Ramos (cell line): ENCODE measurements around the gene NTNG2.
"Not testable (repeated sequence)": the region's sequence is repeated elsewhere in the genome, so short reads cannot be mapped to it uniquely, and the experiment has no call there.

Source experiments
- in situ Hi-C: fragments of 300-500 bp; cut with MboI; formaldehyde crosslinking; loops from one replicate; pipeline ENCODE4 v1.14.3; 2022; ENCODE audit warnings: low sequenced_read_pairs; ENCODE audit not compliant: unreplicated experiment

NTNG2 gene

DNA sequence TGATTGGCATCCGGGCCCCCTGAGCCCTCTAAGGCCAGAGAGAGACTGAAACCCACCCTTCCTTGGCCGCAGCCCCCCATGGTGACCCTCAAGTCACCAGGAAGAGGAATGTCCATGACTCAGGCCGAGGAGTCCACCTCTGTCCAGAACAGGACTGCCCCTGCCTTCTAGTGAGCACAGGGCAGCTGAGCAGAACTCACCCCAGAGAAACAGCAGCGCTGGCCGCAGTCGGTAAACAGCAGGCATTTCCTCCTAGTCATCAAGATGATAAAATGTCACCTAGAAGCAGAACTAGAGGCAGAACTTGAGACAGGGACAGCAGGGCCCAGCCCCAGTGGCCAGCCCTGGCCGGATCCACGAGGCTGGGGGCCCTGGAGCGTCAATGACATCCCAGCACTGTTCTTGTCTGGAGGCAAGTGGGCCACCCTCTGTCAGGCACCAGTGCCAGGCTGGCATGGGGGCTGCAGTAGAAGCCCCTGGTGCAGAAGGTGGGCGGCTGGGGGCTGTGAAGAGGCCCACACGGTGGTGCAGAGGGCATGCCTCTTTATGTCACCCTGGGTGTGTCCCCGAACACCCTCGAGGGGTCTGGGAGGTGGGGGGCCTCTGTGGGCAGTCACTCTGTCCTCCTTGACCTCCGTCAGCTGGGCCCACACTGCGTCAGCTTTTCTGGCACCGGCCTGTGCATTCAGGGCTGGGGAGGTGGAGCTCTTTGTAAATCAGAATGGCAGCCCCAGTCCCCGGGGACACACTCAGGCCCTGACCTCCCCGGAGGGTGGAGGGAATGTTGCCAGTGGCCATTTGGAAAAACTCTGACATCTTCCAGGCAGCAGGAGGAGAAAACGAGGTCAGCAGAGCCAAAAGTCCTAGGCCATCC is 83.0 kb downstream of the NTNG2 start:
- in situ Hi-C loops: no loop called here

DNA sequence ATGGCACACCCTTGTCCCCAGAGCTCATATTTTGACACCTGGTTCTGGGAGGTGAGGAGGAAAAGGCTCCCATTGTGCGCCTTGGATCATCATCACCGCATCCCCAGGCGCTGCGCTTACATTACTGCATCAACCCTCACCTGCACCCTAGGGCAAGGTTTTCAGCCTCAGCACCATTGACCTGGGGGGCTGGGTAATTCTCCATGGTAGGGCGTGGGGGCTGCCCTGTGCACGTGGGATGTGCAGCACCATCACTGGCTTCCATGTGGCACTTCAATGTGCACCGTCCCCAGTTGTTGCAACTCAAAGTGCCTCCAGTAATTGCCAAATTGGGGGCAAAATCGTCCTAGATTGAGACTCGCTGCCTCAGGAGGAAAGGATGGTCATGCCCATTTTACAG is 83.6 kb downstream of the NTNG2 start:
- in situ Hi-C loops: no loop called here

- in situ Hi-C loops: no loop called here
Measured at GRCh38 chr9:132247942-132248341, 86.1 kb downstream of the NTNG2 start.

DNA sequence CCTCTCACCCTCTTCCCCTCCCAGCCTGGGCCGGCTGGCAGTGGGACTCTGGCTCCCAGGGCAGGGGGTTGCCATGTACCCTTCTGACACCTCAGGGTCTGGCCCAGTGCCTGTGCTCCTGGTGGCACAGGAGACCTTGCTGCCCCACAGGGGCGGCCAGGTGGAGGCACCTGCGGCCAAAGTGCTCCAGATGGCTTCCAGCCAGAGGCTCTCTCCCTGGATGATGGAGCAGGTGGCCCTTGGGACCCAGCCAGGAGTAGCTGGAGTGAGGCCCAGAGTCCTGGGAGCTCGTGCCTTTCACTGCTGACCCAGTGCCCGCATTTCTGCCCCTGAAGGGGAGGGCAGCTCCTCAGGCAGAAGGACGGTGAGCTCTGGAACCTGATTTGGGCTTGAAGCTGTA is 87.3 kb downstream of the NTNG2 start:
- in situ Hi-C loops: no loop called here

- in situ Hi-C loops: loop anchor here (5.0 kb wide), 1 partner anchor 487 kb away; no protein-coding TSS in a partner anchor
Measured at GRCh38 chr9:132249690-132250089, 87.8 kb downstream of the NTNG2 start.

GRCh38 chr9:132250324-132251262 is 88.7 kb downstream of the NTNG2 start:
- in situ Hi-C loops: loop anchor here (5.0 kb wide), 1 partner anchor 488 kb away; no protein-coding TSS in a partner anchor

DNA sequence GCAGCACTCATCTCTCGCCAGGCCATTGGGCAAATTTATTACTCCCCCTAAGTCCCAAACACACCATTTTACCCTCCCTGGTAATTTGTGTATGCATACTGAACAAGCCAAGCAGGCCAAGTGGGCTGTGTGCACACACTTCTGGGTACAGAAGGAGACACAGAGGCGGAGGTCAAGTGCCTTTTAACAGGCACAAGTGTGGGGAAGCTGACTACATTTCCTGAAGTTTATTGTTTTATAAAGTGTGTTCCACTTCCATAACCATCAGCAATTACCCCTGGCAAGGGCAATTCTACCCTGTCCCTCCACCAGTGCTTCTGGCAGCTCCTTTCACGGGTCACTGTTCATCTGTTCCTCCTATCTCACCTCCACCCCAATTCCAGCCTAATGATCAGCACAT is 99.0 kb downstream of the NTNG2 start:
- in situ Hi-C loops: no loop called here

DNA sequence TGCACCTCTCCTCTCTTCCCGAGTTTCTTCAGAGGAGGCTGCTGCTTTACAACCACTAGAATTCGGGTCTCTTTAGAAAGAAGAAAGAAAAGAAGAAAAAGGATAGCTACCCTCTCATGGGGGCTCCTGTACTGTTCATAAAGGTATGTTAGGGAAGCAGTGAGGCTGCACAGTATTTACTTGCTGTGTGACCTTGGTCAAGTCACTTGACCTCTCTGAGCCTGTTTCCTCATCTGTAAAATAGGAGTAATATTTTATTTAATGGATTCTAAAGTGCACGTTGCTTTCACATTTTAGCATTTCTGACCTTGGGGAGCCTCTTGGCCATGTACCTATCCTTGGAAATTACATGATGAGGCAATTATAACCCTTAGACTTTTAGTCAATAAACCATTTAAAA is 104.2 kb downstream of the NTNG2 start:
- in situ Hi-C loops: no loop called here

DNA sequence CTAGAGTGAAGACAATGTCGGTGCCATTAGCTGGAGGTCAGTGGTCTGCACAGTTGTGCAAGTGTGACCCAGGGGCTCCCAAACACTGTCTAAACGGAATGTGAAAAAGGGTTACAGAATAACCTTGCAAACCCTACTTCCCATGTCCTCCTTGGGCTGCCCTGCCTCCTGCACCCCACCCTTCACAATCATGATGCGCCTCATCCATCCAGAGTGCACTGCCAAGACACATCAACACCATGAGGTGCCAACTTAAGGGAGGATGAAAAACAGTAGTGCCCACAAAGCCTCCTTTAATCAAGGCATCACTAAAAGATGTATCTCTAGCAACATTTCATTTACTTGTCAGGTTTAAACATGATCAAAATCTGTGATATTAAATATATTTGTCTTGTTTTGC is 105.8 kb downstream of the NTNG2 start:
- in situ Hi-C loops: no loop called here

GRCh38 chr9:132268725-132269352 is 107.0 kb downstream of the NTNG2 start:
- in situ Hi-C loops: no loop called here

DNA sequence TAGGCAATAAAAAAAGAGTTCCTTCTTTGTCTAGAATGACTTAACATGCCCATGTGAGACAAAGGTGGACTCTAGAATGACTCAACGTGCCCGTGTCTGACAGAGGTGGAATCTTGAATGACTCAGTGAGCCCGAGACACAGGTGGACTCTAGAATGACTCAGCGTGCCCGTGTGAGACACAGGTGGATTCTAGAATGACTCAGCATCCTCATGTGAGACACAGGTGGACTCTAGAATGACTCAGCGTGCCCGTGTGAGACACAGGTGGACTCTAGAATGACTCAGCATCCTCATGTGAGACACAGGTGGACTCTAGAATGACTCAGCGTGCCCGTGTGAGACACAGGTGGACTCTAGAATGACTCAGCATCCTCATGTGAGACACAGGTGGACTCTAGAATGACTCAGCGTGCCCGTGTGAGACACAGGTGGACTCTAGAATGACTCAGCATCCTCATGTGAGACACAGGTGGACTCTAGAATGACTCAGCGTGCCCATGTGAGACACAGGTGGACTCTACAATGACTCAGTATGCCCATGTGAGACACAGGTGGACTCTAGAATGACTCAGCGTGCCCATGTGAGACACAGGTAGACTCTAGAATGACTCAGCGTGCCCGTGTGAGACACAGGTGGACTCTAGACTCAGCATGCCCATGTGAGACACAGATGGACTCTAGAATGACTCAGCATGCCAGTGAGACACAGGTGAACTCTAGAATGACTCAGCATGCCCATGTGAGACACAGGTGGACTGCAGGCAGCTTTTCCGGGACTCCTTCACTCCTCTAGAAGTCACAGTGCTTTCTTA is 108.1 kb downstream of the NTNG2 start:
- in situ Hi-C loops: not testable (repeated sequence)

GRCh38 chr9:132274861-132275260 is 113.0 kb downstream of the NTNG2 start:
- in situ Hi-C loops: no loop called here

GRCh38 chr9:132283165-132283564 is 121.3 kb downstream of the NTNG2 start:
- in situ Hi-C loops: no loop called here

DNA sequence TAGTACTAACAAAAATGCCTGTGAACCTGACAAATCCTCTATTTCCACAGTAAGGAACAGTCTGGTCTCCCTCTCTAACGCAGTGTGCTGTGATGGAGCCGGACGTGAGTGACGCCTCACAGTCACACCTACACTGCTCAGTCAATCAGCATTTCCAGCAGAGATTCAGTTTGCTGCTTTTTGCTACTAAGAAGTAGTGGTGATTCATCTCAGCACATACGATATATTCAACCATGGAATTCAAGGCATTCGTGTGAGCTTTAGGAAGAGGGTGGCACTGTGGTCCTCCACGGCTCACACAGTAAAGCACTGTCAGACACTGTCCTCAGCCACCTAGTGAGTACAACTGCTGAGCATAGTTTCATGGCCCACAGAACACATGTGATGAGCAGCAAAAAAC is 122.0 kb downstream of the NTNG2 start:
- in situ Hi-C loops: no loop called here

DNA sequence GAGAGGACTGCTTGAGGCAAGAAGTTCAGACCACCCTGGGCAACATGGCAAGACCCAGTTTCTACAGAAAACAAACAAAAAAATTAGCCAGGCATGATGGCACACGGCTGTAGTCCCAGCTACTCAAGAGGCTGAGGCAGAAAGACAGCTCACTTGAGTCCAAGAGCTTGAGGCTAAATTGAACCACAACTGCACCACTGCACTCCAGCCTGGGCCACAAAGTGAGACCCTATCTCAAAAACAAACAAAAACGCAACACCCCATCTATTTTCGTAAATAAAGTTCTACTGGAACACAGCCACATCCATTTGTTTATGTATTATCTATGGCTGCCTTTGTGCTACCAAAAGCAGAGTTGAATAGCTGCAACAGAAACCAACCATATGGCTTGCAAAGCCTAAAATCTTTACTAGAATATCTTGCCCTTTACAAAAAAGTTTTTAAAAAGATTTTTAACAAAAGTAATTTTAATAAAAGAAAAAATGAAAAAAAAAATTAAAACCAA is 125.5 kb downstream of the NTNG2 start:
- in situ Hi-C loops: no loop called here

- in situ Hi-C loops: no loop called here
Measured at GRCh38 chr9:132288361-132288760, 126.5 kb downstream of the NTNG2 start.

GRCh38 chr9:132288966-132289365 is 127.1 kb downstream of the NTNG2 start:
- in situ Hi-C loops: no loop called here

- in situ Hi-C loops: no loop called here
Measured at GRCh38 chr9:132293145-132293721, 131.4 kb downstream of the NTNG2 start.
